Spinal cord (tissue), 10 donors: ENCODE data around the gene NLRC5. TPM values are rescaled to one million over a fixed set of nuclear protein-coding genes. Genes with fewer than 3 reads are reported as not detected.
A peak's percentile ranks its signal among the peaks of the same experiment; 100 is the strongest.

Experiments used
- DNase-seq, 6 donors: peaks; one replicate each; pipeline versions ENCODE4 v3.0.0 to v3.0.0-alpha.2; 2013 to 2015; ENCODE audit warnings: low spot score in 6 of 6, low read depth in 4 of 6
- H3K27ac ChIP-seq: one replicate; pipeline ENCODE4 v1.5.1; 2013; ENCODE audit warnings: low read depth, low read length, control low read depth
- H3K27me3 ChIP-seq: one replicate; pipeline ENCODE4 v1.6.1; 2013; ENCODE audit warnings: low read length; ENCODE audit not compliant: control insufficient read depth, insufficient read depth
- H3K36me3 ChIP-seq: one replicate; pipeline ENCODE4 v1.6.1; 2013; ENCODE audit warnings: low read length; ENCODE audit not compliant: control insufficient read depth, insufficient read depth
- H3K4me1 ChIP-seq: one replicate; pipeline ENCODE4 v1.6.1; 2013; ENCODE audit warnings: low read length; ENCODE audit not compliant: control insufficient read depth, insufficient read depth
- H3K4me3 ChIP-seq: one replicate; pipeline ENCODE4 v1.5.1; 2013; ENCODE audit warnings: low read depth, low read length, control low read depth
- H3K9me3 ChIP-seq: one replicate; pipeline ENCODE4 v1.6.1; 2013; ENCODE audit warnings: low read length; ENCODE audit not compliant: control insufficient read depth, insufficient read depth
- WGBS: methylation state at CpG from one replicate; pipeline ENCODE4 v1.1.5; 2013; ENCODE audit warnings: missing lambda C conversion rate; ENCODE audit not compliant: insufficient coverage; 5-methylcytosine and 5-hydroxymethylcytosine counted together
- polyA plus RNA-seq, 2 donors: library from polyadenylated mRNA; unstranded; fragments of 120-200 nt; gene quantifications; one replicate each; pipeline ENCODE4 v1.2.1, GENCODE V29; 2013; ENCODE audit not compliant: insufficient read length in 2 of 2
- total RNA-seq, 2 donors: library from RNA; depleted of rRNA in 1 of 2; stranded (reverse); fragments of 120-200 nt in 1 of 2; fragments of >200 nt in 1 of 2; gene quantifications; one replicate each; pipeline versions ENCODE4 v1.2.3 to v1.2.4, GENCODE V29; 2013 to 2014
- donor health status: healthy.

NLRC5 gene
- total and polyA plus RNA-seq, 4 donors: 2.5 to 5.7 (median 4.8) TPM

- no peaks in the 10 kb centered on the region for H3K27me3 ChIP-seq
- no peak overlapping the region for H3K27ac ChIP-seq
- no peak for DNase-seq
- H3K36me3 ChIP-seq: no peaks in the 10 kb centered on the region
- H3K9me3 ChIP-seq: no peaks in the 10 kb centered on the region
- H3K4me1 ChIP-seq: no peaks in the 10 kb centered on the region
- WGBS: 76% methylated on average over 3 of the region's 5 CpGs
- H3K4me3 ChIP-seq: no peak overlapping the region
These were observed 49.9 kb downstream of the NLRC5 start for GRCh38 chr16:57039148-57039812.

GRCh38 chr16:57041182-57042156 lies 52.1 kb downstream of the NLRC5 start:
- Histone ChIP-seq H3K9me3 (no peaks in the 10 kb centered on the region), H3K27me3 (no peaks in the 10 kb centered on the region), H3K36me3 (no peaks in the 10 kb centered on the region), H3K4me3 (no peak overlapping the region), H3K4me1 (peaks cover 15% of the 10 kb centered on the region), H3K27ac (no peak overlapping the region)
- WGBS: 92% methylated on average over 7 of the region's 12 CpGs
- no peak for DNase-seq

GRCh38 chr16:57042157-57043111 lies 53.1 kb downstream of the NLRC5 start:
- WGBS: 78% methylated on average over 10 of the region's 14 CpGs
- no peaks in the 10 kb centered on the region for H3K9me3 ChIP-seq
- no peaks in the 10 kb centered on the region for H3K36me3 ChIP-seq
- no peak overlapping the region for H3K27ac ChIP-seq
- no peak overlapping the region for H3K4me3 ChIP-seq
- DNase-seq: no peak
- peaks cover 16% of the 10 kb centered on the region for H3K4me1 ChIP-seq
- H3K27me3 ChIP-seq: no peaks in the 10 kb centered on the region

GRCh38 chr16:57043248-57043647 lies 53.9 kb downstream of the NLRC5 start:
- H3K9me3 ChIP-seq: no peaks in the 10 kb centered on the region
- no peak overlapping the region for H3K4me3 ChIP-seq
- 88% methylated on average over 9 of the region's 9 CpGs for WGBS
- no peak for DNase-seq
- H3K36me3 ChIP-seq: no peaks in the 10 kb centered on the region
- H3K27me3 ChIP-seq: no peaks in the 10 kb centered on the region
- H3K27ac ChIP-seq: no peak overlapping the region
- peaks cover 16% of the 10 kb centered on the region for H3K4me1 ChIP-seq

GRCh38 chr16:57044931-57045693 lies 55.8 kb downstream of the NLRC5 start:
- Histone ChIP-seq H3K9me3 (no peaks in the 10 kb centered on the region), H3K27ac (no peak overlapping the region), H3K36me3 (no peaks in the 10 kb centered on the region), H3K27me3 (no peaks in the 10 kb centered on the region), H3K4me3 (no peak overlapping the region), H3K4me1 (peaks cover 16% of the 10 kb centered on the region)
- 96% methylated on average over 3 of the region's 12 CpGs for WGBS
- DNase-seq: no peak

- Histone ChIP-seq H3K4me1 (peaks cover 16% of the 10 kb centered on the region), H3K27ac (no peak overlapping the region), H3K36me3 (no peaks in the 10 kb centered on the region), H3K9me3 (no peaks in the 10 kb centered on the region), H3K27me3 (no peaks in the 10 kb centered on the region), H3K4me3 (no peak overlapping the region)
- 24% methylated on average over 11 of the region's 13 CpGs for WGBS
- peak; percentile 22 to 83 (median 50) for DNase-seq
These were observed 56.5 kb downstream of the NLRC5 start for GRCh38 chr16:57045694-57046381.

GRCh38 chr16:57048095-57048494 lies 58.7 kb downstream of the NLRC5 start:
- WGBS: 67% methylated on average over 1 of the region's 2 CpGs
- no peaks in the 10 kb centered on the region for H3K27me3 ChIP-seq
- no peak overlapping the region for H3K4me3 ChIP-seq
- peaks cover 16% of the 10 kb centered on the region for H3K4me1 ChIP-seq
- no peaks in the 10 kb centered on the region for H3K36me3 ChIP-seq
- H3K9me3 ChIP-seq: no peaks in the 10 kb centered on the region
- no peak overlapping the region for H3K27ac ChIP-seq
- DNase-seq: no peak

- Histone ChIP-seq H3K27ac (no peak overlapping the region), H3K4me1 (peaks cover 16% of the 10 kb centered on the region)
- no CpG with 5 or more reads among the region's 4 CpGs for WGBS
These were observed 60.3 kb downstream of the NLRC5 start for GRCh38 chr16:57049678-57050077.

More at GRCh38 chr16:57049678-57050077, 60.3 kb downstream of the NLRC5 start:
- no peak for DNase-seq
- Histone ChIP-seq H3K9me3 (no peaks in the 10 kb centered on the region), H3K4me3 (no peak overlapping the region), H3K36me3 (no peaks in the 10 kb centered on the region), H3K27me3 (no peaks in the 10 kb centered on the region)
